ENCODE measurements around the gene ZMYM4. TPM values are rescaled to one million over a fixed set of nuclear protein-coding genes. Genes with fewer than 3 reads are reported as not detected.
"Not testable (repeated sequence)": the region's sequence is repeated elsewhere in the genome, so short reads cannot be mapped to it uniquely, and the experiment has no call there.

ZMYM4 gene
- total RNA-seq, 1 donor from 2014 or later, result 9.6 TPM

GRCh38 chr1:35324486-35324885, 56.0 kb downstream of the ZMYM4 start:
- H3K27me3 ChIP-seq, result no peaks in the 10 kb centered on the region
- no peak for TF ChIP-seq CTCF (IDR thresholded peaks at IDR 0.05)
- H3K27ac ChIP-seq, result peak overlapping the region; percentile 37 to 38
- no peaks in the 10 kb centered on the region for H3K9me3 ChIP-seq
- DNase-seq (ENCODE audit: low spot score in 2 of 2), result no peak
- no peak overlapping the region for H3K4me3 ChIP-seq
- peaks cover 4 to 8% of the 10 kb centered on the region in 2 donors for H3K36me3 ChIP-seq
- intact Hi-C loops (cut with DNase I), result loop anchor here (5.0 kb wide), 1 partner anchor 57 kb away; the partner anchor contains the start of gene ZMYM4
- H3K4me1 ChIP-seq, result peaks cover 0 to 19% of the 10 kb centered on the region in 2 donors

- intact Hi-C loops (cut with DNase I), result no loop called here
- H3K9me3 ChIP-seq, result no peaks in the 10 kb centered on the region
Observed at GRCh38 chr1:35326246-35326866, 57.8 kb downstream of the ZMYM4 start.

GRCh38 chr1:35331618-35332017, 63.1 kb downstream of the ZMYM4 start:
- DNase-seq (ENCODE audit: low spot score in 2 of 2); H3K9me3 ChIP-seq; H3K27ac ChIP-seq; H3K4me3 ChIP-seq; H3K36me3 ChIP-seq; intact Hi-C loops (cut with DNase I); H3K4me1 ChIP-seq; H3K27me3 ChIP-seq: not testable (repeated sequence)

More at GRCh38 chr1:35326246-35326866, 57.8 kb downstream of the ZMYM4 start:
- H3K4me1 ChIP-seq, result peaks cover 0 to 9% of the 10 kb centered on the region in 2 donors
- peaks cover 4 to 8% of the 10 kb centered on the region in 2 donors for H3K36me3 ChIP-seq
- DNase-seq (ENCODE audit: low spot score in 2 of 2), result no peak
- no peak overlapping the region for H3K4me3 ChIP-seq
- no peak overlapping the region for H3K27ac ChIP-seq
- TF ChIP-seq CTCF (IDR thresholded peaks at IDR 0.05), result no peak
- no peaks in the 10 kb centered on the region for H3K27me3 ChIP-seq

GRCh38 chr1:35334485-35334884, 66.0 kb downstream of the ZMYM4 start:
- DNase-seq (ENCODE audit: low spot score in 2 of 2), result no peak
- intact Hi-C loops (cut with DNase I), result no loop called here
- TF ChIP-seq CTCF (IDR thresholded peaks at IDR 0.05), result no peak
- H3K4me1 ChIP-seq, result no peaks in the 10 kb centered on the region
- H3K27ac ChIP-seq, result no peak overlapping the region
- no peak overlapping the region for H3K4me3 ChIP-seq
- H3K27me3 ChIP-seq, result no peaks in the 10 kb centered on the region
- peaks cover 0 to 7% of the 10 kb centered on the region in 2 donors for H3K36me3 ChIP-seq
- H3K9me3 ChIP-seq, result no peaks in the 10 kb centered on the region

GRCh38 chr1:35340519-35340918, 72.0 kb downstream of the ZMYM4 start:
- no peak for DNase-seq (ENCODE audit: low spot score in 2 of 2)
- Histone ChIP-seq H3K36me3 (peaks cover 0 to 7% of the 10 kb centered on the region in 2 donors), H3K4me1 (no peaks in the 10 kb centered on the region), H3K9me3 (no peaks in the 10 kb centered on the region), H3K4me3 (no peak overlapping the region), H3K27ac (no peak overlapping the region), H3K27me3 (no peaks in the 10 kb centered on the region)
- no peak for TF ChIP-seq CTCF (IDR thresholded peaks at IDR 0.05)
- intact Hi-C loops (cut with DNase I), result no loop called here

- TF ChIP-seq CTCF (IDR thresholded peaks at IDR 0.05), result no peak
- no peak for DNase-seq (ENCODE audit: low spot score in 2 of 2)
- H3K4me3 ChIP-seq, result no peak overlapping the region
- intact Hi-C loops (cut with DNase I), result no loop called here
- no peaks in the 10 kb centered on the region for H3K9me3 ChIP-seq
- H3K27me3 ChIP-seq, result no peaks in the 10 kb centered on the region
- H3K36me3 ChIP-seq, result no peaks in the 10 kb centered on the region
- H3K4me1 ChIP-seq, result no peaks in the 10 kb centered on the region
- no peak overlapping the region for H3K27ac ChIP-seq
Observed at GRCh38 chr1:35345439-35345981, 77.0 kb downstream of the ZMYM4 start.
